ENCODE data around the gene ARPC4. TPM values are rescaled to one million over a fixed set of nuclear protein-coding genes. Genes with fewer than 3 reads are reported as not detected.
"Not testable (repeated sequence)": the region's sequence is repeated elsewhere in the genome, so short reads cannot be mapped to it uniquely, and the experiment has no call there.

Gene ARPC4
- total RNA-seq, 1 donor from 2014 or later = 62.0 TPM

DNA sequence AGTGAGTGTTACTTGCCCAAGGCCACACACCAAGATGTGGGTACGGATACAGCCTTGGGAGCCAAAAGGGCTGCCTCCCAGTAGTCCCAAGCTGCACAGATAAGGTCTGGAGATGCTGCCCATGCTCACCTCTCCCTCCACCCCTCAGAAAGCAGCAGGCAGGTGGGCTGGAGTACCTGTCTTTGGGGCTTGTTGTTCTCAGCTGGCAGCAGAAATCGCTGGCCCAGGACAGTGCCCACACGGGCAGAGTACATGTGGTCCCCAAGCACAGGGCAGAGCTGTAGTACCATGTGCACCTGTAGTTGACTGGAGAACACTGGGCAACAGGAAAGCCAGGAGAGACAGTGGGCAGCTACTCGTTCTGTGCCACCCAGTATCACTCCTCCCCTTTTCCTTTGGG lies 46.0 kb downstream of the ARPC4 start:
- intact Hi-C loops (cut with DNase I) = no loop called here

GRCh38 chr3:9841015-9841414 lies 48.1 kb downstream of the ARPC4 start:
- intact Hi-C loops (cut with DNase I) = no loop called here
- no peak for DNase-seq
- ATAC-seq (ENCODE audit: poor library complexity) = no peak

More for the DNA sequence above, 46.0 kb downstream of the ARPC4 start:
- ATAC-seq (ENCODE audit: poor library complexity) = no peak
- DNase-seq = no peak

GRCh38 chr3:9843715-9844438 lies 51.0 kb downstream of the ARPC4 start, which contains the start of gene RPUSD3:
RPUSD3 (minus strand) TSS chr3:9844008; CDS start chr3:9843990, 18 bp downstream.
- DNase-seq (peak; percentile 99), ATAC-seq (ENCODE audit: poor library complexity) (peak; percentile 100)
- intact Hi-C loops (cut with DNase I) = no loop called here

- DNase-seq (no peak), ATAC-seq (ENCODE audit: poor library complexity) (no peak)
- intact Hi-C loops (cut with DNase I) = no loop called here
Measured at GRCh38 chr3:9846231-9846630, 53.3 kb downstream of the ARPC4 start.

- intact Hi-C loops (cut with DNase I) = no loop called here
- ATAC-seq (ENCODE audit: poor library complexity) = no peak
Measured at GRCh38 chr3:9846931-9847488, 54.1 kb downstream of the ARPC4 start.

DNA sequence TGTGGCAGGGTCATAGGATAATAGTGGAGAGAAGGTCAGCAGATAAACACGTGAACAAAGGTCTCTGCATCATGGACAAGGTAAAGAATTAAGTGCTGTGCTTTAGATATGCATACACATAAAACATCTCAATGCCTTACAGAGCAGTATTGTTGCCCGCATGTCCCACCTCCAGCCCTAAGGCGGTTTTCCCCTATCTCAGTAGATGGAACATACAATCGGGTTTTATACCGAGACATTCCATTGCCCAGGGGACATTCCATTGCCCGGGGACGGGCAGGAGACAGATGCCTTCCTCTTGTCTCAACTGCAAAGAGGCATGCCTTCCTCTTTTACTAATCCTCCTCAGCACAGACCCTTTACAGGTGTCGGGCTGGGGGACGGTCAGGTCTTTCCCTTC lies 55.0 kb downstream of the ARPC4 start:
- DNase-seq; ATAC-seq (ENCODE audit: poor library complexity); intact Hi-C loops (cut with DNase I): not testable (repeated sequence)

More at GRCh38 chr3:9846931-9847488, 54.1 kb downstream of the ARPC4 start:
- DNase-seq = no peak

DNA sequence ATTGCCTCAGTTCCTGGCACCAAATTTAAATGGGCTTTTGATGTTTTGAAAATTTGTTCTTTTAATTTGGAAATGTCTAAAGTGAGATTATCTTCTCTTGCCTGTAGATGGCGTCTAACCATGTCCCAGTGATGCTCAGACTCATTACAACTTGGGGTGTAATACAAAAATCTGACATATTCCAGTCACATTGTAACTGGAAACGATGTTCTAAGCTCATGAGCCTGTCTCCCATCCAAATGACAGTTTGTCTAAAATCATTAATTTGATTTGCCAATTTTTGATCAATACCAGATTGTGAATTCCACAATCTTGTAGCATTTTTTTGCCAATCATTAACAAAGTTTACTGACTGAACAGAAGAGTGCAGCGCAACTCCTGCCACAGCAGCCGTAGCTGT lies 56.0 kb downstream of the ARPC4 start:
- intact Hi-C loops (cut with DNase I); DNase-seq; ATAC-seq (ENCODE audit: poor library complexity): not testable (repeated sequence)

DNA sequence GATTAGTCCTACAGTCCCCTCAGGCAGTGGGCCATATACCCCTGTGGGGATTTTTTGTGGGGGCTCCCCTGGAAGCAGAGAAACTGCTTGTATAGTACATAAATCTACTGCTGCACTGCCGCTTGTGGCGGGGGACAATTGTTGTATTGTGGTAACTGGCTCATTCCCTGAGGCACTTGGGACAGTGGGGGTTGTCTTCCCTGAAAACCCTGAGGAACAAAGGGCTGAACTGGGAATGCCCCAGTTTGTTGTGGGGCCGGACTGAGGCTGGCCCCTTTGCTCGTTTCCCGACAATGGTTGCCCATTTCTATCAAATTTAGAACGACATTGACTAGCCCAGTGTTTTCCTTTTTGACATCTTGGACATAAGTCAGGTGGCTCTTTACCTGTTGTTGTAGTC lies 58.5 kb downstream of the ARPC4 start:
- DNase-seq = peak; percentile 2
- intact Hi-C loops (cut with DNase I); ATAC-seq (ENCODE audit: poor library complexity): not testable (repeated sequence)

GRCh38 chr3:9851926-9852325 lies 59.0 kb downstream of the ARPC4 start:
- ATAC-seq (ENCODE audit: poor library complexity); DNase-seq; intact Hi-C loops (cut with DNase I): not testable (repeated sequence)

- DNase-seq = no peak
- intact Hi-C loops (cut with DNase I) = no loop called here
Measured at GRCh38 chr3:9852528-9852927, 59.6 kb downstream of the ARPC4 start.

DNA sequence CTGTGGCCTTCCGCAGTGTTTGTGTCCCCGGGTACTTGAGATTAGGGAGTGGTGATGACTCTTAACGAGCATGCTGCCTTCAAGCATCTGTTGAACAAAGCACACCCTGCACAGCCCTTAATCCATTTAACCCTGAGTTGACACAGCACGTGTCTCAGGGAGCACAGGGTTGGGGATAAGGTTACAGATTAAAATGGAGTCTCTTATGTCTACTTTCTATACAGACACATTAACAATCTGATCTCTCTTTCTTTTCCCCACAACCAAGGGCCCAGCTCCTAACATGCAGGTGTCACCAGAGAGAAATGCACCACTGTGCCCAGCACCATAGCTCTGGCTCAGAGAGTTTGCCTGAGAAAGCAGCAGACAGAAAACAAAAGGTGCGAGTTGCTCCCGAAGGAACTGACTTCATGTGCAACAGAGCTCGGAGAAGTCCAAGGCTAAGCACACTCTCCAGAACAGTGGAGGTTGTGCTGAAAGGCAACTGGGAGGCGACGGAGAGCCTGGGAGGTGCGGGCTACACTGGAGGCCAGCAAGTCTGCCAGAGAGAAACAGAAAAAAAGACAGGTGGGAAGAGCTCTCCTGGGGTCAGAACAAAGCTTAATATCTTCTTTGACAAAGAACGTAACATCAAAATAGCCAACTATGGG lies 61.5 kb downstream of the ARPC4 start:
- ATAC-seq (ENCODE audit: poor library complexity); intact Hi-C loops (cut with DNase I); DNase-seq: not testable (repeated sequence)

More at GRCh38 chr3:9852528-9852927, 59.6 kb downstream of the ARPC4 start:
- ATAC-seq (ENCODE audit: poor library complexity) = no peak

DNA sequence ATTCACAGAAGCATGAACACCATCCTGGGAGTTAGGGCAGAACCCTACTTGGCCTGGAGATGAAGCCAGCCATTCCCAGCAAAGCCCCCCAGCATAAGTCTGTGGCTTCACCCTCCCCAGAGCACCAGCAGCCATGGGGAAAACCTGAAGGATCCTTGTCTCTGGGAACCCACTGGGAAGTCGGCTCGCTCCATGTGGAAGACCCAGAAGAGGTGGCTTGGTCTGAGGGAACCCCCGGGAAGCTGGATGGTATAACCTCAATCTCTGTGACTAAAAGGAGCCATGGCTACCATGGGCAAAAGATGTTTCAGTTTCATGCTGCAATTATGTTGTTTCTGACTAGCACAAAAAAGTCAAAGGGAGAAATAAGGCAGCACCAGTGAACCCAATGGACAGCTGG lies 62.7 kb downstream of the ARPC4 start:
- ATAC-seq (ENCODE audit: poor library complexity) = no peak
- no peak for DNase-seq
- intact Hi-C loops (cut with DNase I) = no loop called here

Other genes starting within 250 kb of the ARPC4 start
- not detected for gene LHFPL4, start 239.3 kb upstream of the ARPC4 start, total RNA-seq
- 40.6 TPM for gene MTMR14, start 143.6 kb upstream of the ARPC4 start, total RNA-seq
- gene CPNE9, start 89.2 kb upstream of the ARPC4 start, total RNA-seq = not detected
- 7.5 TPM for gene BRPF1, start 61.3 kb upstream of the ARPC4 start, total RNA-seq
- 8.3 TPM for gene OGG1, start 43.1 kb upstream of the ARPC4 start, total RNA-seq
- 12.4 TPM for gene CAMK1, start 23.1 kb upstream of the ARPC4 start, total RNA-seq
- 47.7 TPM for gene TADA3, start 609 bp upstream of the ARPC4 start, total RNA-seq
- 11.1 TPM for gene TTLL3, start 17.2 kb downstream of the ARPC4 start, total RNA-seq
- gene RPUSD3, start 50.9 kb downstream of the ARPC4 start, total RNA-seq = 36.3 TPM
- gene CIDEC, start 87.2 kb downstream of the ARPC4 start, total RNA-seq = 4.0 TPM
- 18.8 TPM for gene JAGN1, start 97.5 kb downstream of the ARPC4 start, total RNA-seq
- 0.46 TPM for gene IL17RE, start 109.8 kb downstream of the ARPC4 start, total RNA-seq
- gene IL17RC, start 124.0 kb downstream of the ARPC4 start, total RNA-seq = 33.2 TPM
- gene CRELD1, start 140.8 kb downstream of the ARPC4 start, total RNA-seq = 63.9 TPM
- 0.46 TPM for gene PRRT3, start 159.3 kb downstream of the ARPC4 start, total RNA-seq
- 108 TPM for gene EMC3, start 193.8 kb downstream of the ARPC4 start, total RNA-seq
- 2.0 TPM for gene FANCD2, start 233.4 kb downstream of the ARPC4 start, total RNA-seq

Data from Right ventricle myocardium superior (tissue), 1 donor.